DOHH2 (cell line): ENCODE measurements around the gene DDX49.
"Not testable (repeated sequence)": the region's sequence is repeated elsewhere in the genome, so short reads cannot be mapped to it uniquely, and the experiment has no call there.

Experiments
- EZH2phosphoT487 ChIP-seq: fragments of 200-600 bp; sonication (generic); IDR thresholded peaks from 2 replicates; pipeline ENCODE4 v1.6.1; 2017; ENCODE audit warnings: borderline replicate concordance, mild to moderate bottlenecking, antibody characterized with exemption, low read length, moderate library complexity, mixed read lengths
- TF ChIP-seq, protein P1 (sequence below): fragments of 200-600 bp; sonication (generic); IDR thresholded peaks from one replicate; pipeline ENCODE4 v1.5.1; 2014; ENCODE audit warnings: antibody characterized with exemption, mild to moderate bottlenecking, low read depth, low read length; ENCODE audit not compliant: poor library complexity, severe bottlenecking

DNA sequence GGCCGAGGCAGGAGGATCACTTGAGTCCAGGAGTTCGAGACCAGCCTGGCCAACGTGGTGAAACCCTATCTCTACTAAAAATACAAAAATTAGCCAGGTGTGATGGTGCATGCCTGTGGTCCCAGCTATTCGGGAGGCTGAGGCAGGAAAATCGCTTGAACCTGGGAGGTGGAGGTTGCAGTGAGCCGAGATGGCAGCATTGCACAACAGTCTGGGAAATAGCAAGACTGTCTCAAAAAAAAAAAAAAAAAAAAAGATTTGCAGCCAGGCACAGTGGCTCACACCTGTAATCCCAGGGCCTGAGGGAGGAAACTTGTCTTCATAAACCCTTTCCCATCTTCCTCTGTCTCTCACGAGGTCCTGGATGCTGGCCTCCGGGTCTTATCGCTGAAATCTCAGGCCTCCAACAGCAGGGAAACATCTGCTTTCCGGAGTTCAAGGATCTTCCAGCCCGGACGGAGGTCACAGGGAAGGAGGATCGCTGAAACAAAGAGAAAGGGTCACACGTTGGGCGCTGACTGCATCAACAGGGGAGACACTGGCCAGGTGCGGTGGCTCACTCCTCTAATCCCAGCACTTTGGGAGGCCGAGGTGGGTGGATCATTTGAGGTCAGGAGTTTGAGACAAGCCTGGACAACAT, 33.0 kb downstream of the DDX49 start:
- TF ChIP-seq, protein P1, sequence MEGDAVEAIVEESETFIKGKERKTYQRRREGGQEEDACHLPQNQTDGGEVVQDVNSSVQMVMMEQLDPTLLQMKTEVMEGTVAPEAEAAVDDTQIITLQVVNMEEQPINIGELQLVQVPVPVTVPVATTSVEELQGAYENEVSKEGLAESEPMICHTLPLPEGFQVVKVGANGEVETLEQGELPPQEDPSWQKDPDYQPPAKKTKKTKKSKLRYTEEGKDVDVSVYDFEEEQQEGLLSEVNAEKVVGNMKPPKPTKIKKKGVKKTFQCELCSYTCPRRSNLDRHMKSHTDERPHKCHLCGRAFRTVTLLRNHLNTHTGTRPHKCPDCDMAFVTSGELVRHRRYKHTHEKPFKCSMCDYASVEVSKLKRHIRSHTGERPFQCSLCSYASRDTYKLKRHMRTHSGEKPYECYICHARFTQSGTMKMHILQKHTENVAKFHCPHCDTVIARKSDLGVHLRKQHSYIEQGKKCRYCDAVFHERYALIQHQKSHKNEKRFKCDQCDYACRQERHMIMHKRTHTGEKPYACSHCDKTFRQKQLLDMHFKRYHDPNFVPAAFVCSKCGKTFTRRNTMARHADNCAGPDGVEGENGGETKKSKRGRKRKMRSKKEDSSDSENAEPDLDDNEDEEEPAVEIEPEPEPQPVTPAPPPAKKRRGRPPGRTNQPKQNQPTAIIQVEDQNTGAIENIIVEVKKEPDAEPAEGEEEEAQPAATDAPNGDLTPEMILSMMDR, result not testable (repeated sequence)
- TF ChIP-seq EZH2phosphoT487, result not testable (repeated sequence)
